GM18526 (cell line): ENCODE data around the gene HIF1AN.

Experiments
- POLR2A ChIP-seq: IDR thresholded peaks from 3 replicates; pipeline ENCODE4 v1.6.1; 2011; ENCODE audit not compliant: insufficient read length; ENCODE audit errors: extremely low read depth

HIF1AN gene

DNA sequence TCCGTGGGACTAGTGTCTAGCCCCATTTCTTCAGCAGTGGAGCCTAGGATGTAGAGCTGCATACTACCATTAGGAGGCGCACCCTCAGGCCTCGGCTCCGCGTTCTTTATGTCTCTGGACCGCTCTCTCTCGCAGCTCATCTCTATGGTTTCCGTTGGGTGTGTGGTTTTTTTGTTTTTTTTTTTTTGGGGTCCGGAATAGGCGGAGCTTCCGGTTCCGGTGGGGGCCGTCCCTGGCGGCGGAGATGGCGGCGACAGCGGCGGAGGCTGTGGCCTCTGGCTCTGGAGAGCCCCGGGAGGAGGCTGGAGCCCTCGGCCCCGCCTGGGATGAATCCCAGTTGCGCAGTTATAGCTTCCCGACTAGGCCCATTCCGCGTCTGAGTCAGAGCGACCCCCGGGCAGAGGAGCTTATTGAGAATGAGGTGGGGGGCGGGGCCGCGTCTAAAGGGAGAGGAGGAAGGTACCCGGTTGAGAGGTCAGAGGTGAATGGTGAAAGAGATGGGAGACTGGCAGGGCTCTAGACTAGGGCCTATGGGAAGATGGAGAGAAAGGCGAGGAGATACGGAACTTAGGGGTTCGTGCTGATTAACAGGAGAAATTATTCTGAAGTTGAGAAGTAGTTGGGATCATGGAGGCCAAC, at the start of gene HIF1AN:
Gene HIF1AN (plus strand): TSS at position 229 of the 639 bp plus-strand sequence. CDS start 16 bp downstream, at position 245.
- peak; percentile 97 for TF ChIP-seq POLR2A

DNA sequence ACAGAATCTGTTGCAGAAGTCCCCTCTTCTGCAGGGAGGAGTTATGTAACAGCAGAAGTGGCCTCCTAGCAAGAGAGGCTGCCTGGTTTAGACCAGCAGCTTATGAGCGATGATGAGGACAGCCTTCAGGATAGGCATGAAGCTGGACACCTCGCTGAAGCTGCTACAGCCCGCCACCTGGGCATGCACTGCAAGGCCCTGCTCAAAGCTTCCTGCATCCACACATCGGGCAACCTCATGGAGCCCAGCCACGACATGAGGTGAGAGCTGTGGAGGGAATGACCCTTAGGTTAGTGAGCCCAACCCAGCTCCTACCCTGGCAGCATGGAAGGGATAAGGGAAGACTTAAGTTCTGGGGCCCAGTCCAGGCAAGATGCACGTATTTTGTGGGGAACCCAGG, 48.2 kb upstream of the HIF1AN start:
- TF ChIP-seq POLR2A = no peak

DNA sequence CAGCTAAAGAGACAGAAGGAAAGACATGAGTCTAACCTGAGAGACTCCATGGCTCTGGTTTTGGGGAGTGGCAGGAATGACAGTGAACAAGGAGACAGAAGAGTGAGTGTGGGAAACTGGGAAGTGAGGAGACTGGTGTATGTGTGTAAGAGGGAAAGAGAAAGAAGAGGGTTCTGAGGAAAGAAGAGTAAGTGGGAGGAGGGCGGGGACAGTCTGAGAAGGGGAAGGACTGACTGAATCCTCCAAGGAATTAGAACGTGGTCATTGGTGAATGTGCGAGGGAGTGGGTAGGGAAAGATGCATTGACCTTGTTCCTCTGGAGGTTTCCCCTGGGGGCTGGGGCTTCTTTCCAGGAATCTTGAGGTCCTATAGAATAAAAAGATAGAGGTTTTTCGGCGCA, 46.3 kb upstream of the HIF1AN start:
- TF ChIP-seq POLR2A = no peak

DNA sequence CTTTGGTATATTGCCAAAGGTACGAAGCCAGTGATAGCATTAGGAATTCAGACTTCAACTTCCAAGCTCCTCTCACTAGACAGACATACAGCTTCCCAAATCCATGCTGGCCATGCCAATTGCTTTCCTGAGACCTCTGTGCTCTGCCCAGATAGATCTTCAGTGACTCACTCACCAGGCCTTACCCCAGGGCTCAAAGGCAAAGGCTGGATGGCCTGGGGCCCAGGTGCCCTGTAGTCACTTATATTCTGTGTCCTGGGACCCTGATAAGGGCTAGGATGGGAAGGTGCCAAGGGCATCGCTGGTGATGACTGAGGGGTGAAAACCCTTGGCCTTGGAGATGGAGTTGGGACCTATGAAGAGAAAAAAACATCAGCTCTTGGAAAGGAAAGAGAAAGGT, 45.2 kb upstream of the HIF1AN start:
- TF ChIP-seq POLR2A = no peak

DNA sequence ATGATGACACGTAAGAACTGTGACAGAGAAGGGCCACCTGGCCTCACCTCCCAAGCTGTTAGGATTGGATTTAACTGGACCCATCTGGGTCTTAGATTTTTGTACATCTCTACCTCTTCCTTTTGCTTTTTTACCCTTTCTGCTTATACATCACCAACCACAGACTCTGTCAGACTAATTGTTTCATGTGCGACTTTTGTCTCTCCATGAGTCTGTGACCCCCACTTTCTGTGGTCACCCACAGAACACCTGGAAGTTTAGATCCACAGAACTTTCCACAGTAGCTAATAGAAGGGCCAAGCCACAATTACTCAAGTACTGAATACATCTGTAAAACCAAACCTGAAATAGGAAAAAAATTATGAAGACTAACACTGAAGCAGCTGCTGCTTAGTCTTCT, 39.2 kb upstream of the HIF1AN start:
- TF ChIP-seq POLR2A = no peak

DNA sequence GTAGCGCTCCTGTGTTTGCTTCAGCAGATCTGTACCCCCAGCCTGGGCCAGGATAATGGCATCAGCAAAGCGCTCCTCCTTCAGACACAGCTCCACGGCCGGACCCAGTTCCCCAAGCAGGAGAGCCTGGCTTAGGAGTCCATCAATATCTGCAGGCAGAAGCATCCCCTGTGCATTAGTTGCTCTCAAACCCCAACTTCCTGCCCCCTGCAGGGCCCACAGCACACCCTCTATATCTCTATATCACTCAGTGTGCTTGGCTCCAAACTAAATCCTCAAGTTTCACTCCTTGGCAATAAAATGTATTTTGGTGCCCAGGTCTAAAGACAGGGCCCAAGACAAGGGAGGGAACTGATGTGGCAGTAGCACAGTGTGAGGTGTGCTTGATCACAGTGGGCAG, 37.7 kb upstream of the HIF1AN start:
- TF ChIP-seq POLR2A = no peak

DNA sequence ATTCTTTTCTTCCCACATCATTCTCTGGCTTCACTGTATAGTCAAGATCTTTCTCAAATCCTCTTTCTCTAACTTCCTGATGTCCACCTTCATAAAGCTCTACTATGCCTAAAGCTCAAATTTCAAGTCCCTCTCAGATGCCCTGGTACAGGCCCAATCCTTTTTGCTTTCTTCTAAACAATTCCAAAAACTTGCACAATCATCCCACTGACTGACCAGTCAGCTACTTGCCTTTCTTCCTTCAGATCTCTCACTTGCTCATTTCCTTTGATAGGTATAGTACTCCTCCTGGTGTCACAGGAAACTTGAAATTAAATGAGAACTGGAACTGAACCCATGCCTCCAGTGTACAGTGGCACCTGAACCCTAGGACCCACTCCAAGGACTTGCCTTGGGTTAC, 34.3 kb upstream of the HIF1AN start:
- no peak for TF ChIP-seq POLR2A

DNA sequence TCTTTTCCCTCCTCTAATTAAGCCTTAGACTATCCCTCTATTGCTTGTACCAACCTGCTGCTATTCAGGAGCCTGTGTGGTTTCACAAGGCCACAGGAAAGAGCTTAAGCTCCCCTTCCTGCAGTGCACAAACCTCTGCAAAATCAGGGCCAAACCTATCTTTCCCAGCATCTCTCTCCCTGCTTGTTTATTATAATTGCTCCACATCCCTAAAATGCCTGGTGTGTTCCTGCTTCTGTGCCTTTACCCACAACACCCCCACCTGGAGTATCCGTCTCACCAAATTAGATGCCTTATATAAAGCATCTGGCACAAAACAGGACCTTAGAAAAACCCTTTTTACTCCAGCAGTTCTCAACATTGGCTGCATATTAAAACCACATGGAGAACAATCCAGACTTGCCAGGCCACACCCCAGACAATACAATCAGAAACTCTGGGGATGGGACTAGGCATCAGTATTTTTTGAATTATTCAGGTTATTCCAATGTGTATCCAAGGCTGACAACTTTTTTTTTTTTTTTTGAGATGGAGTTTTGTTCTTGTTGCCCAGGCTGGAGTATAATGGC, 32.7 kb upstream of the HIF1AN start:
- TF ChIP-seq POLR2A = no peak

DNA sequence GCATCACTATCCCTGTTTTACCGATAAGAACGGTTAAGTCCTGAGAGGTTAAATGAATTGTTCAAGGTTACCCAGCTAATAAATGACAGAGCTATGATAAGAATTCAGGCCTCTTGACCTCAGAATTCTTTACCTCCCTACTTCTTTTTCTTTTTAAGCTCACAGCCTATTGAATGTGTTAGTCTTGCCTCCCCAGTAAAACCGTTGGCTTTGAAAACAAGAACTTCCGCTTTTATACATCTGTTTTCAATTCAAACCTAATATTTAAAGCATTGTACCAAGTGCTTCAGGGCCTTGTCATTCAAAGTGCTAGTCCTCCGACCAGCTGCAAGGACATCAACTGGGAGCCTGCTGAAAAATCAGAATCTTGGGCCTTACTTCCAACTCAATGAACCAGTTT, 31.6 kb upstream of the HIF1AN start:
- no peak for TF ChIP-seq POLR2A

DNA sequence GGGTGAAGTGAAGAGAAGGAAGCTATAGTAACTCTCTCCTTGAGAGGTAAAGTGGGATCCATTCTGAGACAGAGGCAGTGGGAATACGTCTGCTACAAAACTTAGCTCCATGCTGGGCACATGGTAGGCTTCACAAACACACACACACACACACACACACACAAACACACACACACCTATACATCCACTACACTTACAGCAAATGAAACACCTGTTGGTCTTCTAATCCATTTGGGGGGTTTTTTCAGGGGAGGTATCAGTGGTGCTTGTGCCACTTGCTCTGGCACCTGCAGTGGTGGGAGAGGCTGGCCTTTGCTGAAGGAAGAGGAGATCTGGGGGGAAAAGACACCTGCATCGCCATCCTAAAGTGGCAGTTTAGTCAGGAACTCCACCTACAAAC, 30.6 kb upstream of the HIF1AN start:
- TF ChIP-seq POLR2A = no peak

DNA sequence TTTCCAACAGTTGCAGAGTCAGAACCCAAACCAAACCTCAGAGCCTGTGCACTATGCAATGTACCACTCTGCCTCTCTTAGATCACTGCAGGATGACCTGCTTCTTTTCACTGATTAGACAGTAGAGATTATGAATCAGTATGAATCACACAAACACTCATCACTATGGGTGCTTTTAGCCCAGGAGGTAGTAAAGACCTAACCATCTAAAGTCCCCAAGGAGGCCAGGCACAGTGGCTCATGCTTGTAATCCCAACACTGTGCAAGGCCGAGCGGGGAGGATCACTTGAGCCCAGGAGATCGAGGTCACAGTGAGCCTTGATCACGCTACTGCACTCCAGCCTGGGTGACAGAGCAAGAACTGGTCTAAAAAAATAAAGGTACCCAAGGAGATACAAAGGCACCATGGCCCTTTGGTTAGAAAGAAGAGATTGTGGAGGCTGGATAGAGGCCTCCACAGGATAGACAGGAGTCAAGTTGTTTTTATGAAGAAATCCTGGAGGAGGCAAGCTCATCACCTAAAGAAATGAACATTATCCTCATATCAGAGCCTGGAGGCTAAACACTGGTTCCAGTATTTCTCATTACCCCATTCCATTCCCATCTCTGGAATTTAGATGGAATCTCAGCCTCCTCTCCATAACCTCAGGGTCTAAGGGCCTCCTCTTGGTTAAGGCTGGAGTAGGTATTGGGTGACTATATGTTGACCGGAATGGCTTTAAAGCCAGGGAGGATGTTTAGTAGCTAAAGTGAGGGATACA, 29.0 kb upstream of the HIF1AN start:
- no peak for TF ChIP-seq POLR2A

DNA sequence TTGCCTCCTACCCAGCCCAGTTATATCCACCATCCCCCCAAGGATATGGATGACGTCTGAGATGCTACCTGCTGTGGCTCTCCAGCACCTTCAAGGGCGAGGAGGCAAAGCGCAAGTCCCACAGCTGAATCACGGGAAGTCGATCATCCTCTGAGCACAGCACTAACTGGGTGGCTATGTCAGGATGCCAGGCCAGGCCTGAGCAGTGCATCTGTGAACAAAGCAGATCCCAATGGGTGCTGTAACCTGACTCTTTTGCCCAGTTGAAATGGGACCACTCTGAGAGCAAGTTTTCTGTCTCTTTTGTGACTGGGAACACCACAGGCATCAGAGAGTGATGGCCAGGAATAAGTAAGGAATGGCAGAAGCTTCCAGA, 28.4 kb upstream of the HIF1AN start:
- TF ChIP-seq POLR2A = no peak

DNA sequence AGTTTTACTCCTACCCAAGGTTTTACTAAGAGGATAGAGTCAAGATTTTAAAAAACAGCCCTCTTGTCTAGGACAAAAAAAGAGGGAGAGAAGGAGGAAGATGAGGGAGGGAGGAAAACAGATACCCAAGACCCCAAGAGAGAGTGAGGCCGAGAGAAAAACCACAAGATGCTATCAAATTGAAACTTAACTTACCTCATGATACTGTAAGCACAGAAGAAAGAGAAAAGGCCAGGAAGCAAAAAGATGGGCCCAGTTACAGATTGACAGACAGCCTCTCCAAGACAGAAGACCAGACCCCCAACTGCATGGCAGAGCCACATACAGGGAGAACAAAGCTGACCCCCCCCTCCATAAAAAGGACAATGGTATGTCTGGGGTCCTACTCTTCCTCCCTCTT, 27.5 kb upstream of the HIF1AN start:
- TF ChIP-seq POLR2A = no peak

DNA sequence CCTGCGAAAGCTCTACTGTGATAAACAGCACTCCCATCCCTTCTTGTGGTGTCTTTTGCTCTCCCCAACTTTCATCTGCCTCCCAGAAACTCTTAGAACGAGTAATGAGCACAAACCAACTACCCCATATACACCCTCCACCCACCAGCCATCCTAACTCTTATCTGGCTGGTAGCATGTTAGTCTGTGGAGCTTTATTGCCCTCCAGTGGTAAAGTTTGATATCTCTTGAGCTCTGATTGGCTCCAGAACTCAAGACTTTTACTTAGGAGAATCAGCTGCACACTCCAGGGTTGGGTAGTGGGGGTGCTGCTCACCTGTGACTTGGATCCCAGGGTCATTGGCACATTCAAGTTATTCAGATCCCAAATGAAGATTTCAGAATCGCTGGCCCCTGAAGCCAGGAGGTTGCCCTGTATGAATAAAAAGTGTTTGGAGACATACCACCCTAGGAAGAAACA, 27.0 kb upstream of the HIF1AN start:
- no peak for TF ChIP-seq POLR2A

DNA sequence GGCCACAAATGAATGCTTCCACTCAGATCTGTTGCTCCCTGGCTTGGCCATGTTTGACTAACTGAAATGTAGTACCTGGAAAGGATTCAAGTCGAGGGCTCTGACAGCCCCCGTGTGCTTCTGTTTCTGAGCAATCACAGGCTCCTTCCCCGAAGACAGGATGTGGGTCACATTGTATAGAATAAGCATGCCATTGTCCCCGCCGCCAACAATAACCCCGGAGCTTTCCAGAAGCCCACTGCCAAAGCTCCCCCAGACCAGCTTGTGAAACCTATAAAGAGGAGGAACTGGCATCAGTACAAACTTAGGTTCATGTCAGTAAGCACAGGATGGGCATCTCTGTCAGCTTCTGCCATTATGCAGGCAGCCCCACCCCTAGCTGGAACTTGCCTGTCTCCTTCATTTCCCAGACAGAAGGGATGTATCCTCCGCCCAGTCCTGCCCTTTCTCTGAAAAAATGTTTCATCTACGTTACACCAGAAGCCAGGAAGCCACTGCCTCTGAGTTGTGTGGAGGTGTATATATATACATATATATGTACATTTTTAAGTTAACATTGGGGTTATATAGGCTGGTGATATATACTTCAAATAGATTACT, 26.4 kb upstream of the HIF1AN start:
- no peak for TF ChIP-seq POLR2A
